DND-41 (cell line): ENCODE data around the gene OAS1.

Experiments used
- CTCF ChIP-seq: IDR thresholded peaks from 2 replicates; pipeline ENCODE4 v1.5.1; 2012; ENCODE audit warnings: borderline replicate concordance, low read length, moderate library complexity, mild to moderate bottlenecking; ENCODE audit not compliant: poor library complexity, severe bottlenecking; ENCODE audit errors: extremely low read depth
- EZH2 ChIP-seq: IDR thresholded peaks from 3 replicates; pipeline ENCODE4 v1.6.1; 2012; ENCODE audit warnings: borderline replicate concordance, low read depth, mild to moderate bottlenecking, moderate library complexity, low read length, inconsistent platforms; ENCODE audit not compliant: severe bottlenecking

GRCh38 chr12:112964915-112965314, 58.2 kb downstream of the OAS1 start:
- no peak for TF ChIP-seq EZH2
- no peak for TF ChIP-seq CTCF
